Fibroblast of lung (primary cell): ENCODE data around the gene GRIK4. TPM values are rescaled to one million over a fixed set of nuclear protein-coding genes. Genes with fewer than 3 reads are reported as not detected.

ENCODE experiments used
- DNase-seq, 2 donors: peaks; one replicate each; pipeline versions ENCODE4 v3.0.0 to v3.0.0-alpha.2; 2010; ENCODE audit warnings: low read depth in 2 of 2
- H2AFZ ChIP-seq: 2 replicates; pipeline ENCODE4 v1.5.1; 2012; ENCODE audit warnings: low read length, control low read depth, inconsistent platforms
- H3K27ac ChIP-seq: 2 replicates; pipeline ENCODE4 v1.5.1; 2011; ENCODE audit warnings: low read length, control low read depth; ENCODE audit not compliant: insufficient read depth
- H3K27me3 ChIP-seq: 2 replicates; pipeline ENCODE4 v1.5.1; 2011; ENCODE audit warnings: mild to moderate bottlenecking, low read length; ENCODE audit not compliant: control insufficient read depth, insufficient read depth
- H3K36me3 ChIP-seq: 2 replicates; pipeline ENCODE4 v1.5.1; 2011; ENCODE audit warnings: low read length; ENCODE audit not compliant: control insufficient read depth, insufficient read depth
- H3K4me1 ChIP-seq: 2 replicates; pipeline ENCODE4 v1.5.1; 2011; ENCODE audit warnings: low read length; ENCODE audit not compliant: control insufficient read depth, insufficient read depth; ENCODE audit errors: extremely low read depth
- H3K4me2 ChIP-seq: 2 replicates; pipeline ENCODE4 v1.5.1; 2011; ENCODE audit warnings: low read length, control low read depth; ENCODE audit not compliant: insufficient read depth; ENCODE audit errors: extremely low read depth
- H3K4me3 ChIP-seq, 4 experiments: fragments of 200-600 bp in 1 of 4; sonication (generic) in 1 of 4; replicated peaks in 1 of 4; 2 replicates each; pipeline ENCODE4 v1.5.1; 2011 to 2016; ENCODE audit warnings: low read length in 4 of 4, low read depth in 3 of 4, mild to moderate bottlenecking in 3 of 4, control low read depth in 2 of 4, inconsistent platforms in 1 of 4, mixed read lengths in 1 of 4; ENCODE audit not compliant: insufficient read depth in 1 of 4; ENCODE audit errors: control extremely low read depth in 1 of 4
- H3K79me2 ChIP-seq: 2 replicates; pipeline ENCODE4 v1.5.1; 2012; ENCODE audit warnings: mild to moderate bottlenecking, low read length, inconsistent platforms; ENCODE audit not compliant: control insufficient read depth, insufficient read depth
- H3K9ac ChIP-seq: 2 replicates; pipeline ENCODE4 v1.5.1; 2011; ENCODE audit warnings: mild to moderate bottlenecking, low read length, control low read depth; ENCODE audit not compliant: insufficient read depth
- H3K9me3 ChIP-seq: 2 replicates; pipeline ENCODE4 v1.5.1; 2012; ENCODE audit warnings: low read depth, low read length; ENCODE audit not compliant: control insufficient read depth, insufficient read depth
- H4K20me1 ChIP-seq: 2 replicates; pipeline ENCODE4 v1.5.1; 2011; ENCODE audit warnings: low read length; ENCODE audit not compliant: control insufficient read depth, insufficient read depth; ENCODE audit errors: extremely low read depth
- EZH2 ChIP-seq: IDR thresholded peaks from 2 replicates; pipeline ENCODE4 v1.5.1; 2012; ENCODE audit warnings: low read length, control low read depth, mild to moderate bottlenecking; ENCODE audit errors: missing control alignments
- polyA plus RNA-seq, 2 donors: library from polyadenylated mRNA; depleted of rRNA in 1 of 2; stranded (reverse) in 1 of 2; unstranded in 1 of 2; fragments of >200 nt; gene quantifications; 2 replicates each; pipeline ENCODE4 v1.2.1, GENCODE V29; 2011 to 2012; ENCODE audit warnings: missing spikeins in 1 of 2
- total RNA-seq: library from RNA; depleted of rRNA; stranded (reverse); fragments of >200 nt; gene quantifications from 2 replicates; pipeline ENCODE4 v1.2.1, GENCODE V29; 2014
- TF ChIP-seq, protein P1 (sequence below), 2 donors: IDR thresholded peaks in 1 of 2; conservative IDR thresholded peaks in 1 of 2; 1 replicate in 1 of 2; 2 replicates in 1 of 2; pipeline ENCODE4 v1.5.1; 2011 to 2012; ENCODE audit warnings: low read length in 2 of 2, control low read depth in 1 of 2, inconsistent platforms in 1 of 2, low read depth in 1 of 2, mild to moderate bottlenecking in 1 of 2

Gene GRIK4
- total and polyA plus RNA-seq, 2 donors (not counting 1 experiment from before 2014, with no cell fraction given), result 0.17 to 1.5 TPM

- Histone ChIP-seq H3K79me2 (no peaks in the 10 kb centered on the region), H2AFZ (no peak overlapping the region), H4K20me1 (no peaks in the 10 kb centered on the region), H3K27ac (no peak overlapping the region), H3K4me1 (no peaks in the 10 kb centered on the region), H3K27me3 (no peaks in the 10 kb centered on the region), H3K9me3 (no peaks in the 10 kb centered on the region), H3K4me3 (no peak overlapping the region), H3K9ac (no peak overlapping the region), H3K4me2 (no peak overlapping the region), H3K36me3 (no peaks in the 10 kb centered on the region)
- DNase-seq, result no peak
- TF ChIP-seq EZH2, result no peak
- TF ChIP-seq, protein P1, sequence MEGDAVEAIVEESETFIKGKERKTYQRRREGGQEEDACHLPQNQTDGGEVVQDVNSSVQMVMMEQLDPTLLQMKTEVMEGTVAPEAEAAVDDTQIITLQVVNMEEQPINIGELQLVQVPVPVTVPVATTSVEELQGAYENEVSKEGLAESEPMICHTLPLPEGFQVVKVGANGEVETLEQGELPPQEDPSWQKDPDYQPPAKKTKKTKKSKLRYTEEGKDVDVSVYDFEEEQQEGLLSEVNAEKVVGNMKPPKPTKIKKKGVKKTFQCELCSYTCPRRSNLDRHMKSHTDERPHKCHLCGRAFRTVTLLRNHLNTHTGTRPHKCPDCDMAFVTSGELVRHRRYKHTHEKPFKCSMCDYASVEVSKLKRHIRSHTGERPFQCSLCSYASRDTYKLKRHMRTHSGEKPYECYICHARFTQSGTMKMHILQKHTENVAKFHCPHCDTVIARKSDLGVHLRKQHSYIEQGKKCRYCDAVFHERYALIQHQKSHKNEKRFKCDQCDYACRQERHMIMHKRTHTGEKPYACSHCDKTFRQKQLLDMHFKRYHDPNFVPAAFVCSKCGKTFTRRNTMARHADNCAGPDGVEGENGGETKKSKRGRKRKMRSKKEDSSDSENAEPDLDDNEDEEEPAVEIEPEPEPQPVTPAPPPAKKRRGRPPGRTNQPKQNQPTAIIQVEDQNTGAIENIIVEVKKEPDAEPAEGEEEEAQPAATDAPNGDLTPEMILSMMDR (conservative IDR thresholded peaks at IDR 0.05 in 1 of 2, IDR thresholded peaks at IDR 0.05 in 1 of 2; ENCODE audit: low read depth in 1 of 2, low read length in 2 of 2), result no peak
These were observed 417.1 kb downstream of the GRIK4 start for GRCh38 chr11:120928627-120929026.

GRCh38 chr11:120929090-120929489 is 417.5 kb downstream of the GRIK4 start:
- no peak for TF ChIP-seq EZH2
- TF ChIP-seq, protein P1 (conservative IDR thresholded peaks at IDR 0.05 in 1 of 2, IDR thresholded peaks at IDR 0.05 in 1 of 2; ENCODE audit: low read depth in 1 of 2, low read length in 2 of 2), result no peak
- Histone ChIP-seq H3K4me3 (no peak overlapping the region), H2AFZ (no peak overlapping the region), H3K27ac (no peak overlapping the region), H3K4me1 (no peaks in the 10 kb centered on the region), H3K9ac (no peak overlapping the region), H3K79me2 (no peaks in the 10 kb centered on the region), H3K9me3 (no peaks in the 10 kb centered on the region), H3K36me3 (no peaks in the 10 kb centered on the region), H3K27me3 (no peaks in the 10 kb centered on the region), H4K20me1 (no peaks in the 10 kb centered on the region), H3K4me2 (no peak overlapping the region)
- DNase-seq, result peak in 1 of 2 donors; percentile 58

DNA sequence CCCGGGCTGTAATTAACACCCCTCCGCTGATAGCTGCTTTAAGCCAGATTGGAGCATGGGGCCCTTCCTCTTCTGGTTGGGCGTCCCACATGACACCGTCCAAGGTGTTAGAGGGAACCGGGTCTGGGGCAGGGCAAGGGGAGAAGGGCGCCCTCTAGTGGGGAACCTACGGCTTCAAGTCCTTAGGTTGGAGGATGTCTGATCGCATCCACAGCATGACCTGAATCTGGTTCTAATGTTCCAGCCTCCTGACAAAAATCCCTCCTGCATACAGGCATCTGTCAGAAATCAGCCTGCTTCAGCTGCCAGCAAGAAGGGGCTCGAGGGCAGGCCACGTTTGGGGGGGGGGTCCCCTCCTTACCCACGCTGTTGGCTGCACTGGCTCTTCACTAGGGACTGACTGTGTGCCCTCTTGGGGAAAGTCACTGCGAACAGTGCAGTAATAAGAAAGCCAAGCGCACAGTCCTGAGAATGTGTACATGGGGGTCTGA is 418.2 kb downstream of the GRIK4 start:
- DNase-seq, result peak; percentile 28 to 46
- H3K27me3 ChIP-seq, result no peaks in the 10 kb centered on the region
- H3K4me1 ChIP-seq, result no peaks in the 10 kb centered on the region
- H2AFZ ChIP-seq, result no peak overlapping the region
- no peaks in the 10 kb centered on the region for H4K20me1 ChIP-seq
- H3K9ac ChIP-seq, result no peak overlapping the region
- H3K36me3 ChIP-seq, result no peaks in the 10 kb centered on the region
- TF ChIP-seq, protein P1 (conservative IDR thresholded peaks at IDR 0.05 in 1 of 2, IDR thresholded peaks at IDR 0.05 in 1 of 2; ENCODE audit: low read depth in 1 of 2, low read length in 2 of 2), result peak; percentile 38 to 66
- TF ChIP-seq EZH2, result no peak
- H3K4me3 ChIP-seq, result no peak overlapping the region
- no peak overlapping the region for H3K27ac ChIP-seq
- H3K9me3 ChIP-seq, result no peaks in the 10 kb centered on the region
- H3K79me2 ChIP-seq, result no peaks in the 10 kb centered on the region
- no peak overlapping the region for H3K4me2 ChIP-seq
